ENCODE measurements around the gene EIF4G1.

EIF4G1 gene

GRCh38 chr3:184305577-184305976 is 8.8 kb upstream of the EIF4G1 start:
- no peak for DNase-seq (ENCODE audit: low spot score)

GRCh38 chr3:184306341-184306972 is 7.9 kb upstream of the EIF4G1 start:
- no peak for DNase-seq (ENCODE audit: low spot score)

GRCh38 chr3:184307915-184308314 is 6.5 kb upstream of the EIF4G1 start:
- no peak for DNase-seq (ENCODE audit: low spot score)

- DNase-seq (ENCODE audit: low spot score), result no peak
These were observed 5.7 kb upstream of the EIF4G1 start for GRCh38 chr3:184308744-184309143.

- no peak for DNase-seq (ENCODE audit: low spot score)
These were observed 2.8 kb upstream of the EIF4G1 start for GRCh38 chr3:184311633-184312032.

- peak; percentile 84 for DNase-seq (ENCODE audit: low spot score)
These were observed 515 bp downstream of the EIF4G1 start for GRCh38 chr3:184314700-184315542.

GRCh38 chr3:184315543-184315867 is 1.1 kb downstream of the EIF4G1 start:
- DNase-seq (ENCODE audit: low spot score), result peak; percentile 35

- DNase-seq (ENCODE audit: low spot score), result no peak
These were observed 1.7 kb downstream of the EIF4G1 start for GRCh38 chr3:184315871-184316661.

GRCh38 chr3:184316792-184317191 is 2.4 kb downstream of the EIF4G1 start:
- DNase-seq (ENCODE audit: low spot score), result no peak

- no peak for DNase-seq (ENCODE audit: low spot score)
These were observed 2.8 kb downstream of the EIF4G1 start for GRCh38 chr3:184317201-184317600.

- DNase-seq (ENCODE audit: low spot score), result peak; percentile 99
These were observed 5.7 kb downstream of the EIF4G1 start for GRCh38 chr3:184320104-184320445.

- no peak for DNase-seq (ENCODE audit: low spot score)
These were observed 7.3 kb downstream of the EIF4G1 start for GRCh38 chr3:184321666-184322065.

- no peak for DNase-seq (ENCODE audit: low spot score)
These were observed 8.5 kb downstream of the EIF4G1 start for GRCh38 chr3:184322731-184323487.

- DNase-seq (ENCODE audit: low spot score), result no peak
These were observed 9.3 kb downstream of the EIF4G1 start for GRCh38 chr3:184323696-184324095.

- DNase-seq (ENCODE audit: low spot score), result no peak
These were observed 10.9 kb downstream of the EIF4G1 start for GRCh38 chr3:184325269-184325668.

- no peak for DNase-seq (ENCODE audit: low spot score)
These were observed 11.4 kb downstream of the EIF4G1 start for GRCh38 chr3:184325715-184326369.

- DNase-seq (ENCODE audit: low spot score), result no peak
These were observed 12.8 kb downstream of the EIF4G1 start for GRCh38 chr3:184327171-184327570.

- no peak for DNase-seq (ENCODE audit: low spot score)
These were observed 14.1 kb downstream of the EIF4G1 start for GRCh38 chr3:184328516-184328915.

GRCh38 chr3:184332370-184333090 is 18.1 kb downstream of the EIF4G1 start:
- DNase-seq (ENCODE audit: low spot score), result peak; percentile 81

- DNase-seq (ENCODE audit: low spot score), result no peak
These were observed 18.8 kb downstream of the EIF4G1 start for GRCh38 chr3:184333190-184333589.

- DNase-seq (ENCODE audit: low spot score), result no peak
These were observed 19.3 kb downstream of the EIF4G1 start for GRCh38 chr3:184333700-184334099.

Measured in hepatic stellate cell (primary cell).